Kidney (tissue), 14 donors: Measurements from ENCODE around the gene CNKSR2. TPM values are rescaled to one million over a fixed set of nuclear protein-coding genes. Genes with fewer than 3 reads are reported as not detected.

Experiments used
- DNase-seq, 5 donors: peaks; one replicate each; pipeline ENCODE4 v3.0.0-alpha.2; 2013 to 2020
- FAIRE-seq: peaks from 2 replicates; lab custom pipeline; 2012; peaks lifted over from hg19 to GRCh38; lab: Jason Lieb, UNC
- H3K27ac ChIP-seq, 2 donors: one replicate each; pipeline ENCODE4 v1.7.0; 2013; ENCODE audit warnings: low read depth in 2 of 2, low read length in 2 of 2, inconsistent platforms in 1 of 2
- H3K27me3 ChIP-seq: one replicate; pipeline ENCODE4 v1.7.1; 2013; ENCODE audit warnings: low read length, inconsistent platforms; ENCODE audit not compliant: control insufficient read depth, insufficient read depth
- H3K36me3 ChIP-seq, 3 donors: one replicate each; pipeline versions ENCODE4 v1.7.0 to v1.7.1; 2013; ENCODE audit warnings: low read length in 3 of 3, control low read depth in 1 of 3, inconsistent platforms in 1 of 3; ENCODE audit not compliant: insufficient read depth in 3 of 3, control insufficient read depth in 2 of 3
- H3K4me1 ChIP-seq, 3 donors: one replicate each; pipeline versions ENCODE4 v1.7.0 to v1.7.1; 2013; ENCODE audit warnings: low read length in 3 of 3, inconsistent platforms in 1 of 3, low read depth in 1 of 3; ENCODE audit not compliant: control insufficient read depth in 2 of 3, insufficient read depth in 2 of 3
- H3K4me3 ChIP-seq, 3 donors: one replicate each; pipeline versions ENCODE4 v1.7.0 to v1.8.1; 2013; ENCODE audit warnings: low read length in 3 of 3, control low read depth in 1 of 3, inconsistent platforms in 1 of 3
- H3K9ac ChIP-seq, 3 donors: one replicate each; pipeline versions ENCODE4 v1.7.0 to v1.7.1; 2013; ENCODE audit warnings: low read length in 3 of 3, control low read depth in 1 of 3, inconsistent platforms in 1 of 3
- H3K9me3 ChIP-seq, 3 donors: one replicate each; pipeline versions ENCODE4 v1.7.0 to v1.7.1; 2013; ENCODE audit warnings: low read length in 3 of 3, control low read depth in 1 of 3, inconsistent platforms in 1 of 3; ENCODE audit not compliant: control insufficient read depth in 2 of 3, insufficient read depth in 1 of 3
- intact Hi-C: fragments of 100-400 bp; cut with DNase I; formaldehyde crosslinking; loops from one replicate; pipeline ENCODE4 v1.11.1; 2022
- polyA plus RNA-seq: library from polyadenylated mRNA; stranded (reverse); fragments of 350-450 nt; fragmentation: Illumina TruSeq; extraction: RNeasy Lipid Tissue Mini Kit (QIAGEN cat#74804); gene quantifications from one replicate; pipeline ENCODE4 v1.2.3, GENCODE V29; 2014; ENCODE audit warnings: low read depth, low replicate concordance; ENCODE audit not compliant: insufficient read depth
- total RNA-seq: library from RNA; stranded (reverse); fragmentation: NEBNext Ultra II Directional; extraction: Animal tissue kit (Norgen Biotek cat#: 25700); gene quantifications from one replicate; pipeline ENCODE4 v1.2.1, GENCODE V29; 2021
- TF ChIP-seq, protein P1 (sequence below): IDR thresholded peaks from 3 replicates; pipeline ENCODE4 v1.5.1; 2012; ENCODE audit warnings: mild to moderate bottlenecking, moderate library complexity, borderline replicate concordance; ENCODE audit not compliant: insufficient read depth; ENCODE audit errors: extremely low read depth
- donor health status: control.
- donor health status: control.
- donor health status: control.
- donor health status: control.
- donor health status: control.
- donor health status: DM: yes; HTN: yes; CAD: no.
- donor health status: Normal renal cell carcinoma (clear cell type).

CNKSR2 gene
- total and polyA plus RNA-seq, 2 donors from 2014 or later: 0.06 to 1.6 TPM

DNA sequence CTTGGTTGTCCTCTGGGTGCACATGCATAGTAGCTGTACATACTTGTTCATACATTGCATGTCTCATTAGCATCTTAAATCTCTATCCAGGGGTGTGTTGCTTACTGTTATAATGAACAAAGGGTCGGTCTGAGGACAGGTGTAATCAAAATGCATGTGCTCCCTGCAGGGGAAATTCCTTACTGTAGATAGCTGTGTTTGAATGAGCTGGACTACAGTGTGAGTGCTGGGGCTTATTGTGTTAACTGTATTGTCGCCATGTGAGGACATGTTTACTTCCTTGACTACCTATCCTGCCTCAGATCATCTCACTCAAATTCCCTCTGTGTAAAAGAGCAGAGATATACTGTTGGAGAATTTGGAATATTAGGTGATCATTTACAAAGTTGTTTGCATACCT lies 185.2 kb downstream of the CNKSR2 start:
- FAIRE-seq: no peak
- no peak for DNase-seq
- Histone ChIP-seq H3K9ac (no peak overlapping the region), H3K27me3 (peaks cover 2% of the 10 kb centered on the region), H3K9me3 (no peaks in the 10 kb centered on the region), H3K36me3 (no peaks in the 10 kb centered on the region), H3K27ac (no peak overlapping the region), H3K4me1 (no peaks in the 10 kb centered on the region), H3K4me3 (no peak overlapping the region)
- TF ChIP-seq, protein P1, sequence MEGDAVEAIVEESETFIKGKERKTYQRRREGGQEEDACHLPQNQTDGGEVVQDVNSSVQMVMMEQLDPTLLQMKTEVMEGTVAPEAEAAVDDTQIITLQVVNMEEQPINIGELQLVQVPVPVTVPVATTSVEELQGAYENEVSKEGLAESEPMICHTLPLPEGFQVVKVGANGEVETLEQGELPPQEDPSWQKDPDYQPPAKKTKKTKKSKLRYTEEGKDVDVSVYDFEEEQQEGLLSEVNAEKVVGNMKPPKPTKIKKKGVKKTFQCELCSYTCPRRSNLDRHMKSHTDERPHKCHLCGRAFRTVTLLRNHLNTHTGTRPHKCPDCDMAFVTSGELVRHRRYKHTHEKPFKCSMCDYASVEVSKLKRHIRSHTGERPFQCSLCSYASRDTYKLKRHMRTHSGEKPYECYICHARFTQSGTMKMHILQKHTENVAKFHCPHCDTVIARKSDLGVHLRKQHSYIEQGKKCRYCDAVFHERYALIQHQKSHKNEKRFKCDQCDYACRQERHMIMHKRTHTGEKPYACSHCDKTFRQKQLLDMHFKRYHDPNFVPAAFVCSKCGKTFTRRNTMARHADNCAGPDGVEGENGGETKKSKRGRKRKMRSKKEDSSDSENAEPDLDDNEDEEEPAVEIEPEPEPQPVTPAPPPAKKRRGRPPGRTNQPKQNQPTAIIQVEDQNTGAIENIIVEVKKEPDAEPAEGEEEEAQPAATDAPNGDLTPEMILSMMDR: no peak
- intact Hi-C loops: no loop called here

DNA sequence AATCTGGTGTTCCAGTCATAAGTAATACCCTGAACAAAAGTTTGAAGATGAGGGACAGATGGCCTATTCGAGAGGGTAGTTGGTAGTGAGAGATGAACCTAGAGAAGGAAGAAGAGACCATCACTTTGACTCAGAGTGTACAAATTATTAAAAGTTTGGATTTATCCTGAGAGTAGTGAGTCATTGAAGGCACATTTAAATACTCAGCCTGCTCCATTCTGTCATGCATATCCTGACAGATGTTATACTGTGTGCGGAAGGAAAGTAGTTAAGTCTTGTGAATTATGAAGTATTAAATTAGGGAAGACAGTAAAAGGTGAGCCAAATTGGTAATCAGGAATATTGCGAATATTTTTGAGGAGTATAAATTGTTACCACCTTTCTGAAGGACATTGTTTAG lies 190.8 kb downstream of the CNKSR2 start:
- intact Hi-C loops: no loop called here
- FAIRE-seq: no peak
- TF ChIP-seq, protein P1: no peak
- Histone ChIP-seq H3K27ac (no peak overlapping the region), H3K4me3 (no peak overlapping the region), H3K9me3 (no peaks in the 10 kb centered on the region), H3K27me3 (no peaks in the 10 kb centered on the region), H3K4me1 (no peaks in the 10 kb centered on the region), H3K9ac (no peak overlapping the region), H3K36me3 (no peaks in the 10 kb centered on the region)
- no peak for DNase-seq

DNA sequence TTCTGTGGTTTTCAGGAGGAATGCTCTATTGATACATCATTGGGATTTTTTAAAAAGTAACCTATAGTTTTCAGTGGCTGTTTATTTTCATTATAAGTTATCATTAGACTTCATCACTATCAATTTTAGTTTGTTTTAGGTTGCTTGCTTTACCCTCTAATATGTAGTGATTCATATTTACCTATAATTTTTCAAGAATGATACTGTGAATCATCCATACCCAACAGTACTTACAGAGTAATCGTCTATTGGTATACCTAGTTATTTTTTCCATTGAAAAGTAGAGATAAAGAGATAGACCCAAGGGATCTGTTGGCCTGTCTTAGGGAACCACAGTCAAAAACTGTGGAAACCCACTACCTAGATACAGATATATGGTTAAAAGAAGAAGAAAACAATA lies 200.6 kb downstream of the CNKSR2 start:
- Histone ChIP-seq H3K9ac (no peak overlapping the region), H3K27me3 (no peaks in the 10 kb centered on the region), H3K36me3 (no peaks in the 10 kb centered on the region), H3K4me1 (no peaks in the 10 kb centered on the region), H3K27ac (no peak overlapping the region), H3K4me3 (no peak overlapping the region), H3K9me3 (no peaks in the 10 kb centered on the region)
- intact Hi-C loops: no loop called here
- no peak for FAIRE-seq
- DNase-seq: no peak
- TF ChIP-seq, protein P1: no peak

DNA sequence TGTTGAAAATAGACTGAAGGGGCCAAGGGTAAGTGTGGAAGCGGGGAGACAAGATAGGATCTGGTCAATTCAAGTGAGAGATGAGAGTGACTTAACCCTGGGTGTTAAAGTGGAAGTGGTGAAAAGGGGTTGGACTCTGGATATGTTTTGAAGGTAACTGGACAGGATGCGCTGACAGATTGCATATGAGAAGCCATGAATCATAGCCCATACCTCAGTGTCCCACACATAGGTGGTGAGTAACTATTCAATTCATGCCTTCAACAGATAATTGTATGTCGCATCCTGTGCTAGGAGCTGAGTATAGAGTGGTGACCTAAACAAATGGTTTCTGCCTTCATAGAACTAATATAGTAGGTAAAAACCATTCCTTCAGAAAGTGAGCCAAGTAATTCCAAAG lies 207.3 kb downstream of the CNKSR2 start:
- no peak for FAIRE-seq

More for the DNA sequence above, 207.3 kb downstream of the CNKSR2 start:
- H3K9me3 ChIP-seq: no peaks in the 10 kb centered on the region
- peaks cover 3% of the 10 kb centered on the region for H3K27me3 ChIP-seq
- no peak overlapping the region for H3K27ac ChIP-seq
- TF ChIP-seq, protein P1: no peak
- no peaks in the 10 kb centered on the region for H3K36me3 ChIP-seq
- no peak overlapping the region for H3K9ac ChIP-seq
- H3K4me3 ChIP-seq: no peak overlapping the region
- no peak for DNase-seq
- intact Hi-C loops: no loop called here
- H3K4me1 ChIP-seq: no peaks in the 10 kb centered on the region
